SK-N-SH treated with all-trans-retinoic acid at 6 μM for 48 hours (cell line): ENCODE results near the gene PTEN.

ENCODE experiments used
- BACH2 ChIP-seq: fragments of 250-450 bp; sonication (Bioruptor Pico); IDR thresholded peaks from 2 replicates; pipeline ENCODE4 v1.9.0; 2021; ENCODE audit warnings: mild to moderate bottlenecking, borderline replicate concordance
- ISL1 ChIP-seq: fragments of 250-450 bp; sonication (Bioruptor Pico); IDR thresholded peaks from 2 replicates; pipeline ENCODE4 v2.1.2; 2022; ENCODE audit warnings: mild to moderate bottlenecking, moderate library complexity
- ZFP3 ChIP-seq: fragments of 250-450 bp; sonication (Bioruptor Pico); IDR thresholded peaks from 2 replicates; pipeline ENCODE4 v1.5.0; 2020; ENCODE audit warnings: mild to moderate bottlenecking, moderate library complexity
- ZNF565 ChIP-seq: fragments of 450-650 bp; formaldehyde crosslinking; conservative IDR thresholded peaks from 2 replicates; pipeline ENCODE4 v1.5.0; 2020; ENCODE audit warnings: low read depth, mild to moderate bottlenecking, moderate library complexity

GRCh38 chr10:87842776-87843497 is 20.5 kb upstream of the PTEN start:
- TF ChIP-seq ISL1 (CRISPR knock-in tag) (no peak), ZNF565 (no peak), ZFP3 (CRISPR knock-in tag) (no peak), BACH2 (CRISPR knock-in tag) (no peak)
